ENCODE results near the gene PLCG2. TPM values are rescaled to one million over a fixed set of nuclear protein-coding genes. Genes with fewer than 3 reads are reported as not detected.

The PLCG2 gene
- polyA plus RNA-seq, 2 donors = 2.3 to 4.4 TPM

DNA sequence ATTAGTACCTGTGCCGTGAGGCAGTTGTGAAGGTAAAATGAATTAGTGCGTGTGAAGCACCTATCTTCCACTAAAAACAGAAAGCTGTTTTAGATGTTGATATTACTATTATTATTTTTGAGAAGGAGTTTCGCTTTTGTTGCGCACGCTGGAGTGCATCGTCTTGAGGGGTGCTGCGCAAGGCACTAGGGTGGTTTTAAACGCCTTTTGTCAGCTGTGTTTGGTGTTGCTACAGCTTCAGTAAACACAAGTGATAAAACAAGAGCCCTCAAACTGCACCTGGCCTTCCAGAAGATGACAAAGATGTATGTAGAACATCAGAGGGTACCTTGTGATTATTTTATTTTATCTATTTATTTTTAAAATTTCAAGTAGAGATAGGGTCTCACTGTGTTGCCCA is 38.2 kb downstream of the PLCG2 start:
- Histone ChIP-seq H3K9me3 (ENCODE audit: control insufficient read depth in 2 of 2, insufficient read depth in 1 of 2, low read depth in 1 of 2, low read length in 1 of 2) (peaks cover 0 to 2% of the 10 kb centered on the region in 2 donors), H3K27ac (ENCODE audit: low read depth in 2 of 2, low read length in 1 of 2) (no peak overlapping the region), H3K4me1 (ENCODE audit: control insufficient read depth in 2 of 2, insufficient read depth in 2 of 2, low read length in 1 of 2) (no peaks in the 10 kb centered on the region), H3K36me3 (ENCODE audit: control insufficient read depth in 2 of 2, insufficient read depth in 2 of 2, low read length in 1 of 2) (no peaks in the 10 kb centered on the region), H3K27me3 (ENCODE audit: control insufficient read depth in 1 of 2, insufficient read depth in 2 of 2, low read length in 2 of 2) (no peaks in the 10 kb centered on the region), H3K4me3 (ENCODE audit: low read depth in 1 of 2, low read length in 2 of 2) (no peak overlapping the region)
- WGBS, 2 donors = 89 to 90% methylated on average over 8 of the region's 8 CpGs

DNA sequence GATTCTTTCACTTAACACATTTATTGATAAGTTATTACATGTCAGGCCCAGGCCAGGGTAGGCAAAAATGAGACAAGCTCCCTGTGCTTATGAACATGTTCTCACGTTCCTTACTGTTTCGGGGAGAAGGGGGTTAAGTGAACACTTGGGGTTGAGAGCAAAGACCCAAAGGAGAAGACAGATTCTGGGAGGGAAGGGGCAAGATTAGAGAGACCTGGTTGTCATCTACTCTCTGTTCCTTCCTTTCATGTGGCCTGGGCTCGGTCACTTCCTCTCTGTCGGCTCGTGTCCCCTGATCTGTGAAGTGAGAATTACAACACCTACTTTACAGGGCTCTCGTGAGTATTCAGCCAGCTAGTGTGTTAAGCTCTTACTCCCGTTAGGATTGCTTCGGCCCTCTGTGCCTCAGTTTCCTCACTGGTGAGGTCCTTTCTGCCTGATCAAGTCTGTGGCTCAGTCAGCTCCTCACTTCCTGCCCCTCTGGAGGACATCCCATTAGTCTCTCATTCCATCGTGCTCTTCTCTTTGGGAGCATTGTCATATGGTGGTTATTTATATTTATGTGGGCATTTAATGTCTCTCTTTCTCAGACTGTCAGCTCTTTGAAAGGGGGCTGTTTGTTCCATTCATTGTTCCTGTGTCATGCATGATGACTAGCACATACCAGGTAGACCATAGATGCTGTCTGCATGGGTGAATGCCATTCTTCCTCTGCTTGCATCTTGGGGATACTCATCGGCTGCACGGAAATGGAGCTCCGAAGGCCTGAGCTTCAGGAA is 38.9 kb downstream of the PLCG2 start:
- Histone ChIP-seq H3K36me3 (ENCODE audit: control insufficient read depth in 2 of 2, insufficient read depth in 2 of 2, low read length in 1 of 2) (no peaks in the 10 kb centered on the region), H3K27ac (ENCODE audit: low read depth in 2 of 2, low read length in 1 of 2) (no peak overlapping the region), H3K4me1 (ENCODE audit: control insufficient read depth in 2 of 2, insufficient read depth in 2 of 2, low read length in 1 of 2) (no peaks in the 10 kb centered on the region), H3K9me3 (ENCODE audit: control insufficient read depth in 2 of 2, insufficient read depth in 1 of 2, low read depth in 1 of 2, low read length in 1 of 2) (peaks cover 0 to 2% of the 10 kb centered on the region in 2 donors), H3K27me3 (ENCODE audit: control insufficient read depth in 1 of 2, insufficient read depth in 2 of 2, low read length in 2 of 2) (no peaks in the 10 kb centered on the region), H3K4me3 (ENCODE audit: low read depth in 1 of 2, low read length in 2 of 2) (no peak overlapping the region)
- 65% methylated on average over 12 of the region's 12 CpGs for WGBS, 2 donors

DNA sequence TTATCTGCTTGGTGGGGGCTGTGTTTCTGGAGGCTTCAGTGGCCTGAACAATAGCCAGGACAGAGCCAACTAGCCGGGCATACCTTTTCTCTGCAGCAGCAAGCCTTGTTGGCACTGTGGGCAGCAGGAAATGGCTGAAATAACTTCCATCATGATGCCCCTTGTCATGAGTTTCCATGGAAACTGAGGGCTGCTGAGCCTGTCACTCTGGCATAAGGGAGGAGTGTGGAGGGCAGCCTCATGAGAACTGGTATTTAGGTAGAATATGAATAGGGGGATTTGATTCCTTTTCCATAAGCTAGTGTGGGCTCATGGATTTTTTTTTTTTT is 39.4 kb downstream of the PLCG2 start:
- WGBS, 2 donors = 62 to 70% methylated on average over 1 of the region's 1 CpG
- H3K9me3 ChIP-seq (ENCODE audit: control insufficient read depth in 2 of 2, insufficient read depth in 1 of 2, low read depth in 1 of 2, low read length in 1 of 2) = peaks cover 0 to 2% of the 10 kb centered on the region in 2 donors
- H3K4me1 ChIP-seq (ENCODE audit: control insufficient read depth in 2 of 2, insufficient read depth in 2 of 2, low read length in 1 of 2) = peaks cover 0 to 2% of the 10 kb centered on the region in 2 donors
- no peak overlapping the region for H3K27ac ChIP-seq (ENCODE audit: low read depth in 2 of 2, low read length in 1 of 2)
- H3K36me3 ChIP-seq (ENCODE audit: control insufficient read depth in 2 of 2, insufficient read depth in 2 of 2, low read length in 1 of 2) = no peaks in the 10 kb centered on the region
- no peaks in the 10 kb centered on the region for H3K27me3 ChIP-seq (ENCODE audit: control insufficient read depth in 1 of 2, insufficient read depth in 2 of 2, low read length in 2 of 2)
- no peak overlapping the region for H3K4me3 ChIP-seq (ENCODE audit: low read depth in 1 of 2, low read length in 2 of 2)

DNA sequence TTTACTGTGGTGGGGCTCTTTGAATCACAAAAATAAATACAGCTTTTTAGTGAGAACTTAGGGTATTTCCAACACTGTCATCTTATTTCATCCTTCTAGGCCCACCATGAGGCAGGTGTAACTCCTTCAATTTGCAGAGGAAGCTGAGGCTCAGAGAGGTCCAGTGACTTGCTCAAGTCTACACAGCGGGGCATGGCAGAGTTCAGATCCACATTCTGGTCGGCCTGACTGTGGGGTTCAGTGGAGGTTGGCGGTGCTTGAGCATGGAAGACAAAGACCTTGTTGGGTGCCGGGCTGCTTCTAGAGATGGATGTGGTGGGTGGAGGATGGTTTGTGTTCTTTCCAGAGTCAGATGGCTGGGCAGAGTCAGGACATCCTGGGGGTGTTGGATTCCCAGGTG is 39.8 kb downstream of the PLCG2 start:
- H3K4me1 ChIP-seq (ENCODE audit: control insufficient read depth in 2 of 2, insufficient read depth in 2 of 2, low read length in 1 of 2) = peaks cover 0 to 2% of the 10 kb centered on the region in 2 donors
- no peaks in the 10 kb centered on the region for H3K27me3 ChIP-seq (ENCODE audit: control insufficient read depth in 1 of 2, insufficient read depth in 2 of 2, low read length in 2 of 2)
- H3K36me3 ChIP-seq (ENCODE audit: control insufficient read depth in 2 of 2, insufficient read depth in 2 of 2, low read length in 1 of 2) = no peaks in the 10 kb centered on the region
- peaks cover 0 to under 1% of the 10 kb centered on the region in 2 donors for H3K9me3 ChIP-seq (ENCODE audit: control insufficient read depth in 2 of 2, insufficient read depth in 1 of 2, low read depth in 1 of 2, low read length in 1 of 2)
- H3K4me3 ChIP-seq (ENCODE audit: low read depth in 1 of 2, low read length in 2 of 2) = no peak overlapping the region
- 94 to 96% methylated on average over 4 of the region's 4 CpGs for WGBS, 2 donors
- H3K27ac ChIP-seq (ENCODE audit: low read depth in 2 of 2, low read length in 1 of 2) = no peak overlapping the region

DNA sequence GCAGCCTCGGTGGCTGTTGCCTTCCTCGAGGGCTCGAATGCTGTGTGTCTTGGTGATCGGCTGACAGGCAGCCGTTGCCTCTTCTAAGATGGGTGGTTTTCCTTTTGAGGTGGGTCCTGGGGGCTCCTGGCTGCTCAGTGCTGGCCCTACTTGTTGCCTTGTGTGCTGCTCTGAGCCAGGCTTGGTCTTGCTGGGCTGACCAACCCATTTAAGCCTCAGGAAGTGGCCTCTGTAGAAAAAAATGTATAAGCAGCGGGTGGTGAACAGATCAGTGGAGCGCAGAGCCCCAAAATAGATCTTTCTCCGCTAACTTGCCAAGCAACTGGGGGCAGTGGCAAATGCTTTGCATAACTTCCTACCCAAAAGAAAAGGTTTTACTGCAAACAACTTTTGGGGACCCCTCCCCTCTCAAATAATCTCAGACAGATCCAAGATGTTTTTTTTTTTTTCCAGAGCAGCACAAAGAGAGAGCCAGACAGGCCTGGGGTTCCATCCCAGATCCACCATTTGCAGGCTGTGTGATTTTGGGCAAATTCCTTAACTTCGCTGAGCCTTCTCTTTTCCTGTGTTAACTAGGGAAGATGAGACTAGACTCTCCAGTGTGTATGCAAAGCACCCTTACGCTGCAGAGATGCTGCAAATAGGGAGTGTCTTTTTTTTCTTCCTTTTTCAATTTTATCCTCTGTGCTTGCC is 42.5 kb downstream of the PLCG2 start:
- Histone ChIP-seq H3K9me3 (ENCODE audit: control insufficient read depth in 2 of 2, insufficient read depth in 1 of 2, low read depth in 1 of 2, low read length in 1 of 2) (no peaks in the 10 kb centered on the region), H3K4me3 (ENCODE audit: low read depth in 1 of 2, low read length in 2 of 2) (no peak overlapping the region), H3K27me3 (ENCODE audit: control insufficient read depth in 1 of 2, insufficient read depth in 2 of 2, low read length in 2 of 2) (no peaks in the 10 kb centered on the region), H3K27ac (ENCODE audit: low read depth in 2 of 2, low read length in 1 of 2) (no peak overlapping the region), H3K36me3 (ENCODE audit: control insufficient read depth in 2 of 2, insufficient read depth in 2 of 2, low read length in 1 of 2) (no peaks in the 10 kb centered on the region), H3K4me1 (ENCODE audit: control insufficient read depth in 2 of 2, insufficient read depth in 2 of 2, low read length in 1 of 2) (peaks cover 0 to 2% of the 10 kb centered on the region in 2 donors)
- 82 to 84% methylated on average over 10 of the region's 10 CpGs for WGBS, 2 donors

DNA sequence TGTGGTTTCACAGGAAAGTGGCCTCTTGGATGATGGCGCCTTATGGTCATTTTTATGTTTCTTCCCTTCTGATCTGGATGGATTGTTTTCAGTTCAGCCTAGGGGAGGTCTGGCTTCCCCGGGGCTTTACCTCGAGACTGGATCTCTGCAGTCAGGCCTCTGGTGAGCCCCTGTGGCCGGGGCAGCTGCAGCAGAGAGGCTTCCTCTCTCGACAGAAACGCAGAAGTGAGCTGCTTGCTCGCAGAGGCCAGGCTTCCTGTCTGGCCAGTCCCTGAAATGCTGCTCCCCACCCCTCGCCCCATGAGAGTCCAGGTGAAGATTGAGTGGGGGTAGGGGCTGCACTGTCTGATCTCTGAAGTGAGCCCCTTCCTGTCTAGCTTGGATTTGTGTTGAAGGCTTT is 44.0 kb downstream of the PLCG2 start:
- H3K4me3 ChIP-seq (ENCODE audit: low read depth in 1 of 2, low read length in 2 of 2) = no peak overlapping the region
- H3K9me3 ChIP-seq (ENCODE audit: control insufficient read depth in 2 of 2, insufficient read depth in 1 of 2, low read depth in 1 of 2, low read length in 1 of 2) = no peaks in the 10 kb centered on the region
- peak overlapping the region in 1 of 2 donors; percentile 15 for H3K27ac ChIP-seq (ENCODE audit: low read depth in 2 of 2, low read length in 1 of 2)
- H3K4me1 ChIP-seq (ENCODE audit: control insufficient read depth in 2 of 2, insufficient read depth in 2 of 2, low read length in 1 of 2) = peaks cover 0 to 2% of the 10 kb centered on the region in 2 donors
- 50 to 56% methylated on average over 8 of the region's 8 CpGs for WGBS, 2 donors
- H3K27me3 ChIP-seq (ENCODE audit: control insufficient read depth in 1 of 2, insufficient read depth in 2 of 2, low read length in 2 of 2) = no peaks in the 10 kb centered on the region
- no peaks in the 10 kb centered on the region for H3K36me3 ChIP-seq (ENCODE audit: control insufficient read depth in 2 of 2, insufficient read depth in 2 of 2, low read length in 1 of 2)

DNA sequence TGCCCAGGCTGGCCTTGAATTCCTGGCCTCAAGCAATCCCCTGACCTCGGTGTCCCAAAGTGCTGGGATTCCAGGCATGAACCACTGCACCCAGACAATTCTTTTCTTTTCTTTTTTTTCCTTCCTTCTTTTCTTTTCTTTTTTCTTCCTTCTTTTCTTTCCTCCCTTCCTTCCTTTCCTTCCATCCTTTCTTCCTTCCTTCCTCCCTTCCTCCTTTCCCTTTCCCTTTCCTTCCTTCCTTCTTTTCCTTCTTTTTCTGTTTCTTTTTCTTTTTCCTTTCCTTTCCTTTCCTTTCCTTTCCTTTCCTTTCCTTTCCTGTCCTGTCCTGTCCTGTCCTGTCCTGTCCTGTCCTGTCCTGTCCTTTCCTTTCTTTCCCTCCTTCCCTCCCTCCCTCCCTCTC is 44.6 kb downstream of the PLCG2 start:
- peaks cover 0 to 2% of the 10 kb centered on the region in 2 donors for H3K4me1 ChIP-seq (ENCODE audit: control insufficient read depth in 2 of 2, insufficient read depth in 2 of 2, low read length in 1 of 2)
- H3K27ac ChIP-seq (ENCODE audit: low read depth in 2 of 2, low read length in 1 of 2) = no peak overlapping the region
- no peak overlapping the region for H3K4me3 ChIP-seq (ENCODE audit: low read depth in 1 of 2, low read length in 2 of 2)
- no peaks in the 10 kb centered on the region for H3K9me3 ChIP-seq (ENCODE audit: control insufficient read depth in 2 of 2, insufficient read depth in 1 of 2, low read depth in 1 of 2, low read length in 1 of 2)
- WGBS, 2 donors = 88 to 93% methylated on average over 1 of the region's 1 CpG
- no peaks in the 10 kb centered on the region for H3K27me3 ChIP-seq (ENCODE audit: control insufficient read depth in 1 of 2, insufficient read depth in 2 of 2, low read length in 2 of 2)
- H3K36me3 ChIP-seq (ENCODE audit: control insufficient read depth in 2 of 2, insufficient read depth in 2 of 2, low read length in 1 of 2) = no peaks in the 10 kb centered on the region

DNA sequence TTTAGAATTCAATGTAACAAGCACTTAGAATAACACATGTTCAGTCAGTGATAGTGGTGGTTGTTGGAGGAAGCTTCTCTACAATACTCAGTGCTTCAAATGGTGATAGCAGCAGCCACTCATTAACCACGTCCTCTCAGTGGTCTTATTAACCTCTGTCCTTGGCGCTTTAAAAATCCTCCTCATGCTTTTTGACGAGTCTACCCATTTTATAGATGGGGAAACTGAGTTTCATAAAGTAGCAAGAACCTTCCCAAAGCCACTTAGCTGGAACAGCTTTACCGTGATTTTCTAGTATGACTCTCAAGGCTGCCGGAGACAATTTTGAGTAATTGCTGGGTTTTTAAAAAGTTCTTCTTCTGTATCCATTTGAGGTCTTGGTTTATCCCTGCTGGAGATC is 47.4 kb downstream of the PLCG2 start:
- H3K9me3 ChIP-seq (ENCODE audit: control insufficient read depth in 2 of 2, insufficient read depth in 1 of 2, low read depth in 1 of 2, low read length in 1 of 2) = no peaks in the 10 kb centered on the region
- H3K27ac ChIP-seq (ENCODE audit: low read depth in 2 of 2, low read length in 1 of 2) = no peak overlapping the region
- H3K4me3 ChIP-seq (ENCODE audit: low read depth in 1 of 2, low read length in 2 of 2) = no peak overlapping the region
- H3K36me3 ChIP-seq (ENCODE audit: control insufficient read depth in 2 of 2, insufficient read depth in 2 of 2, low read length in 1 of 2) = no peaks in the 10 kb centered on the region
- peaks cover 0 to 2% of the 10 kb centered on the region in 2 donors for H3K4me1 ChIP-seq (ENCODE audit: control insufficient read depth in 2 of 2, insufficient read depth in 2 of 2, low read length in 1 of 2)
- WGBS, 2 donors = 88 to 89% methylated on average over 5 of the region's 5 CpGs
- no peaks in the 10 kb centered on the region for H3K27me3 ChIP-seq (ENCODE audit: control insufficient read depth in 1 of 2, insufficient read depth in 2 of 2, low read length in 2 of 2)

DNA sequence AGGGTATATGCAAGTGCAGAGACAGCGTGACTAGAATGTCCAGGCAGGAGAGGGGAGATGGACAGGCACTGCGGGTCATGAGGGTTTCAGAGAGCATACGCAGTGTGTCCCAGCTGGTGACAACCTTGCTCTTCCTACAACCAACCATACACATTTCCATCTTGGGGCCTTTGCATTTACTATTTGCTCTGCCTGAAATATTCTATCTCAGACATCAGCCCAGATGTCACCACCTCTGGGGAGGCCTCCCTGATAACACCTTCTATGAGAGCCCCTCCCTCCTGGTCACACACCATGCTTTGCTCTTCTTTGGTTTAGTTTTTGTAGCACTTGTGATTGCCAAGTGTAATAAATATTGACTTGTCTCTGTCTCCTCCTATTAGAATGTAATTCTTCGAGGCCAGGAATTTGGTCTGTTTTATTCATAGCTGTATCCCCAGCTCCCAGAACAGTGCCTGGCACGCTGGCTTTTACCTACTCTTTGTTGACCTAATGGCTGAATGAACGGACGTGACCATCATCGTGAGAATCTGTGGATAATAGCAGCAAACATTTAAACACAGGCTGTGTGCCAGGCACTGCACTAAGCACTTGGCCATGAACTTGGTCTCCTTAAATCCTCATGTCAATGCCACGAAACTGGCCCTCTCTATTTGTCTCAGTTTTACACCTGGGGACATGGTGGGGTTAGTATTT is 51.9 kb downstream of the PLCG2 start:
- Histone ChIP-seq H3K27me3 (ENCODE audit: control insufficient read depth in 1 of 2, insufficient read depth in 2 of 2, low read length in 2 of 2) (no peaks in the 10 kb centered on the region), H3K4me1 (ENCODE audit: control insufficient read depth in 2 of 2, insufficient read depth in 2 of 2, low read length in 1 of 2) (no peaks in the 10 kb centered on the region), H3K27ac (ENCODE audit: low read depth in 2 of 2, low read length in 1 of 2) (no peak overlapping the region), H3K4me3 (ENCODE audit: low read depth in 1 of 2, low read length in 2 of 2) (no peak overlapping the region), H3K9me3 (ENCODE audit: control insufficient read depth in 2 of 2, insufficient read depth in 1 of 2, low read depth in 1 of 2, low read length in 1 of 2) (no peaks in the 10 kb centered on the region), H3K36me3 (ENCODE audit: control insufficient read depth in 2 of 2, insufficient read depth in 2 of 2, low read length in 1 of 2) (no peaks in the 10 kb centered on the region)
- WGBS, 2 donors = 40 to 54% methylated on average over 9 of the region's 9 CpGs
